Measurements from ENCODE around the gene SYNE1. TPM values are rescaled to one million over a fixed set of nuclear protein-coding genes. Genes with fewer than 3 reads are reported as not detected.

The SYNE1 gene
- total RNA-seq, 1 experiment from 2014 or later, result 3.0 TPM

DNA sequence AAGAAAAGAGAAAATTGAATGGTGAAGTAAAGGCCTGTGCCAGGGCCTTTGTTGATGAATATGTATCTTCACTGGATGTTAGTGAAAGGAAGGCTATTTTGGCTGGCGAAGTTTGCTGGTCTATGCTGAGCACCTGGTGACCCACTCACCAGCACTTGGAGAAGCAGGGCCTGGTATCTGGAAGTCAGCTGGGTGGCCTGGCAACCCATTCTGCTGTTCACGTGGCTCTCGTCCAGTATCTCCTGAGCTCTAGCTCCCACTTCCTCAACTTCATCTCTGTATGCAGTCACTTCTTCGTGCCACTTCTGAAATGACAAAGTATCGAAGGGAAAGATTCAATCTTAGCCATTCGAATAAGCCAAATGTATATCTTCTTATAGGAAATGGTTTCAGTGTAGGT lies 283.7 kb downstream of the SYNE1 start:
- Histone ChIP-seq H4K20me1 (ENCODE audit: control insufficient read depth, insufficient read depth, insufficient read length) (no peaks in the 10 kb centered on the region), H3K4me2 (ENCODE audit: insufficient read depth, insufficient read length, low read length) (no peak overlapping the region), H3K4ac (ENCODE audit: low read depth, low read length) (no peak overlapping the region), H3K27ac (ENCODE audit: insufficient read length, low read depth, low read length) (no peak overlapping the region), H3K9ac (ENCODE audit: extremely low read depth, insufficient read length, low read length) (no peak overlapping the region), H2BK5ac (ENCODE audit: insufficient read length, low read length) (no peak overlapping the region), H3K56ac (ENCODE audit: insufficient read length, low read depth, low read length) (no peak overlapping the region), H3T11ph (ENCODE audit: low read length) (no peak overlapping the region), H4K91ac (ENCODE audit: insufficient read length, low read depth, low read length) (no peak overlapping the region), H2AK5ac (ENCODE audit: insufficient read length, low read length) (no peak overlapping the region), H2BK12ac (ENCODE audit: insufficient read length, low read depth, low read length) (no peak overlapping the region), H3K14ac (ENCODE audit: insufficient read depth, low read length) (no peak overlapping the region), H3K9me3 (ENCODE audit: control insufficient read depth, low read depth, low read length) (no peaks in the 10 kb centered on the region), H3K79me2 (ENCODE audit: insufficient read depth, low read length) (no peaks in the 10 kb centered on the region), H3K79me1 (ENCODE audit: insufficient read depth, low read depth, low read length, poor library complexity, severe bottlenecking) (no peaks in the 10 kb centered on the region), H2BK20ac (ENCODE audit: low read depth, low read length, poor library complexity, severe bottlenecking) (no peak overlapping the region), H4K5ac (ENCODE audit: insufficient read length, low read depth, low read length) (no peak overlapping the region), H3K18ac (ENCODE audit: insufficient read length, low read depth, low read length) (no peak overlapping the region), H2BK15ac (ENCODE audit: low read depth, low read length) (no peak overlapping the region), H3K4me1 (ENCODE audit: insufficient read depth, low read length) (no peaks in the 10 kb centered on the region), H3K23ac (ENCODE audit: insufficient read length, low read depth, low read length) (no peak overlapping the region), H3K23me2 (ENCODE audit: insufficient read length, low read depth, low read length, poor library complexity, severe bottlenecking) (no peaks in the 10 kb centered on the region), H2BK120ac (ENCODE audit: low read depth, low read length, poor library complexity, severe bottlenecking) (no peak overlapping the region), H3K27me3 (ENCODE audit: insufficient read depth, low read length) (no peaks in the 10 kb centered on the region), H4K8ac (replicated peaks; ENCODE audit: insufficient read length, low read depth, low read length) (no peak overlapping the region), H2AFZ (ENCODE audit: low read length) (no peak overlapping the region)
- Mint-ChIP-seq H3K27me3 (ENCODE audit: low read depth) (no peaks in the 10 kb centered on the region), H3K9me3 (no peaks in the 10 kb centered on the region), H3K36me3 (ENCODE audit: insufficient read depth in 1 of 3, low read depth in 3 of 3) (no peaks in the 10 kb centered on the region), H3K27ac (no peak overlapping the region), H3K4me3 (no peak overlapping the region), H3K4me1 (peaks cover 2 to 3% of the 10 kb centered on the region in 2 experiments; a peak in 2 of 4 replicates)
- WGBS (ENCODE audit: extremely low coverage, insufficient read length, low lambda C conversion rate), result no CpG with 5 or more reads among the region's 6 CpGs
- DNase-seq, result no peak
- TF ChIP-seq, protein P1, sequence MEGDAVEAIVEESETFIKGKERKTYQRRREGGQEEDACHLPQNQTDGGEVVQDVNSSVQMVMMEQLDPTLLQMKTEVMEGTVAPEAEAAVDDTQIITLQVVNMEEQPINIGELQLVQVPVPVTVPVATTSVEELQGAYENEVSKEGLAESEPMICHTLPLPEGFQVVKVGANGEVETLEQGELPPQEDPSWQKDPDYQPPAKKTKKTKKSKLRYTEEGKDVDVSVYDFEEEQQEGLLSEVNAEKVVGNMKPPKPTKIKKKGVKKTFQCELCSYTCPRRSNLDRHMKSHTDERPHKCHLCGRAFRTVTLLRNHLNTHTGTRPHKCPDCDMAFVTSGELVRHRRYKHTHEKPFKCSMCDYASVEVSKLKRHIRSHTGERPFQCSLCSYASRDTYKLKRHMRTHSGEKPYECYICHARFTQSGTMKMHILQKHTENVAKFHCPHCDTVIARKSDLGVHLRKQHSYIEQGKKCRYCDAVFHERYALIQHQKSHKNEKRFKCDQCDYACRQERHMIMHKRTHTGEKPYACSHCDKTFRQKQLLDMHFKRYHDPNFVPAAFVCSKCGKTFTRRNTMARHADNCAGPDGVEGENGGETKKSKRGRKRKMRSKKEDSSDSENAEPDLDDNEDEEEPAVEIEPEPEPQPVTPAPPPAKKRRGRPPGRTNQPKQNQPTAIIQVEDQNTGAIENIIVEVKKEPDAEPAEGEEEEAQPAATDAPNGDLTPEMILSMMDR (conservative IDR thresholded peaks at IDR 0.05), result no peak
